Ascending aorta (tissue), 2 donors: ENCODE measurements around the gene ARSK. TPM values are rescaled to one million over a fixed set of nuclear protein-coding genes. Genes with fewer than 3 reads are reported as not detected.
A peak's percentile ranks its signal among the peaks of the same experiment; 100 is the strongest.

Source experiments
- DNase-seq, 2 donors: peaks; one replicate each; pipeline ENCODE4 v3.0.0-alpha.2; 2019; ENCODE audit warnings: low spot score in 2 of 2
- H3K27ac ChIP-seq, 2 donors: fragments of 200-600 bp; sonication (generic); one replicate each; pipeline ENCODE4 v1.5.1; 2016 to 2017; ENCODE audit warnings: mild to moderate bottlenecking in 1 of 2
- H3K27me3 ChIP-seq: fragments of 200-600 bp; sonication (generic); one replicate; pipeline ENCODE4 v1.5.1; 2017
- H3K36me3 ChIP-seq, 2 donors: fragments of 200-600 bp; sonication (generic); one replicate each; pipeline ENCODE4 v1.5.1; 2016
- H3K4me1 ChIP-seq, 2 donors: fragments of 200-600 bp; sonication (generic); one replicate each; pipeline ENCODE4 v1.5.1; 2016 to 2017; ENCODE audit warnings: mild to moderate bottlenecking in 1 of 2
- H3K4me3 ChIP-seq, 2 donors: fragments of 200-600 bp; sonication (generic); one replicate each; pipeline ENCODE4 v1.5.1; 2016 to 2017; ENCODE audit warnings: mild to moderate bottlenecking in 1 of 2
- H3K9me3 ChIP-seq, 2 donors: fragments of 200-600 bp; sonication (generic); one replicate each; pipeline ENCODE4 v1.5.1; 2016
- intact Hi-C: fragments of 100-400 bp; cut with DNase I; formaldehyde crosslinking; loops from one replicate; pipeline ENCODE4 v1.15.1; 2023
- total RNA-seq: library from RNA; depleted of rRNA; stranded (reverse); fragments of >200 nt; gene quantifications from one replicate; pipeline ENCODE4 v1.1.0, GENCODE V29; 2016
- TF ChIP-seq, protein P1 (sequence below), 3 experiments: fragments of 200-600 bp in 2 of 3; fragments of 450-650 bp in 1 of 3; sonication (generic) in 2 of 3; IDR thresholded peaks; one replicate each; pipeline ENCODE4 v1.5.1; 2016 to 2019; ENCODE audit warnings: antibody characterized with exemption in 3 of 3, mild to moderate bottlenecking in 1 of 3, moderate library complexity in 1 of 3

Gene ARSK
- total RNA-seq, 1 donor from 2014 or later, result 3.6 TPM

GRCh38 chr5:95633671-95634070 lies 78.8 kb downstream of the ARSK start:
- H3K27ac ChIP-seq, result no peak overlapping the region
- no peak for DNase-seq
- no peak overlapping the region for H3K4me3 ChIP-seq
- intact Hi-C loops, result no loop called here
- no peaks in the 10 kb centered on the region for H3K9me3 ChIP-seq
- H3K4me1 ChIP-seq, result no peaks in the 10 kb centered on the region
- H3K36me3 ChIP-seq, result no peaks in the 10 kb centered on the region
- TF ChIP-seq, protein P1, sequence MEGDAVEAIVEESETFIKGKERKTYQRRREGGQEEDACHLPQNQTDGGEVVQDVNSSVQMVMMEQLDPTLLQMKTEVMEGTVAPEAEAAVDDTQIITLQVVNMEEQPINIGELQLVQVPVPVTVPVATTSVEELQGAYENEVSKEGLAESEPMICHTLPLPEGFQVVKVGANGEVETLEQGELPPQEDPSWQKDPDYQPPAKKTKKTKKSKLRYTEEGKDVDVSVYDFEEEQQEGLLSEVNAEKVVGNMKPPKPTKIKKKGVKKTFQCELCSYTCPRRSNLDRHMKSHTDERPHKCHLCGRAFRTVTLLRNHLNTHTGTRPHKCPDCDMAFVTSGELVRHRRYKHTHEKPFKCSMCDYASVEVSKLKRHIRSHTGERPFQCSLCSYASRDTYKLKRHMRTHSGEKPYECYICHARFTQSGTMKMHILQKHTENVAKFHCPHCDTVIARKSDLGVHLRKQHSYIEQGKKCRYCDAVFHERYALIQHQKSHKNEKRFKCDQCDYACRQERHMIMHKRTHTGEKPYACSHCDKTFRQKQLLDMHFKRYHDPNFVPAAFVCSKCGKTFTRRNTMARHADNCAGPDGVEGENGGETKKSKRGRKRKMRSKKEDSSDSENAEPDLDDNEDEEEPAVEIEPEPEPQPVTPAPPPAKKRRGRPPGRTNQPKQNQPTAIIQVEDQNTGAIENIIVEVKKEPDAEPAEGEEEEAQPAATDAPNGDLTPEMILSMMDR (IDR thresholded peaks at IDR 0.05), result no peak
- H3K27me3 ChIP-seq, result no peaks in the 10 kb centered on the region

GRCh38 chr5:95634081-95634480 lies 79.2 kb downstream of the ARSK start:
- Histone ChIP-seq H3K4me3 (no peak overlapping the region), H3K36me3 (no peaks in the 10 kb centered on the region), H3K9me3 (no peaks in the 10 kb centered on the region), H3K27me3 (no peaks in the 10 kb centered on the region), H3K4me1 (no peaks in the 10 kb centered on the region), H3K27ac (no peak overlapping the region)
- TF ChIP-seq, protein P1 (IDR thresholded peaks at IDR 0.05), result no peak
- intact Hi-C loops, result no loop called here
- DNase-seq, result no peak

DNA sequence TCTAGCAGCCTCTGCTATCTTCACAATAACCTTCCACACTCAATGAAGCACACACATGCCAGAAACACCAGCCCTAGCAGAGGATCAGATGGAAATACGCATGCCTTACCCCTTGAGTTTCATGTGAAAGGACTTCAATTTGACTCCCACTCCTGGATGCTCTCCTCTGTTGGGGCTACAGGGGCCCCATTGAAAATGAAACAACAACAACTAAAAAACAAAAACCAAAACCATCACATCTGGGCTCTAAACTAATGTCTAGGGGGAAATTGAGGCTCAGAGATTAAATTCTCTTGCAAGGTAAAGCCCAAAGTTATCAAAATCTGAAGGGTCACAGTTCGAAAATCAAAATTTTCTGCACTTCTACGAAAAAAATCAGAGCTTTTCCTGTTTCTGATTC lies 83.7 kb downstream of the ARSK start:
- TF ChIP-seq, protein P1 (IDR thresholded peaks at IDR 0.05), result no peak
- intact Hi-C loops, result no loop called here

DNA sequence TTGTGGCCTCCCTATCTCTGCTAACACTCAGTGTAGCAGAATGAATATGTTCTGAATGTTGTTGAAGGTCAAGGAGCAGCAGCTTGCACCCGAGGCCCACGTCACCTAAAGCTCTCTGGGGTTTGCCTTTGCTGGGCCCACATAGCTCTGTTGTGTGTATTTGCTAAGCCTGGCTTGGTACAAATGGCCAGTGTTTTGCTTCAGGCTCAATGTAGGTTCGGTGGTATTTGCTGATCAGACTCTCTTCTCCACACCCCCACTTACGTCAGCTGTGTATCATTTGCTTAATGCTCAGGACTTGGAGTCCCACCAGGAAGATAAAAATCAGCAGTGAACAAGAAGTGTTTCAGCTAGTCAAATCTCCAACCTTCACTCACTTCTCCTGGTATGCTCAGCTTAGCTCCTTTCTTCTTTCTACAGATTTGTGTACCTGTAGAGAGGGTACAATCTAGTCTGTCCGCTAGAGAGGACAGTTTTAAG lies 86.9 kb downstream of the ARSK start:
- intact Hi-C loops, result loop anchor here (5.0 to 10.0 kb wide), 3 partner anchors 87 to 1293 kb away; partner anchors contain the start of genes ARSK, LNPEP and SKIC3
- peak in 1 of 2 donors; percentile 67 for DNase-seq
- Histone ChIP-seq H3K27ac (peak overlapping the region; percentile 3 to 44), H3K9me3 (no peaks in the 10 kb centered on the region), H3K36me3 (no peaks in the 10 kb centered on the region), H3K27me3 (no peaks in the 10 kb centered on the region), H3K4me1 (no peaks in the 10 kb centered on the region), H3K4me3 (no peak overlapping the region)
- TF ChIP-seq, protein P1 (IDR thresholded peaks at IDR 0.05), result no peak

More for the DNA sequence above, 83.7 kb downstream of the ARSK start:
- Histone ChIP-seq H3K27ac (no peak overlapping the region), H3K4me1 (no peaks in the 10 kb centered on the region), H3K4me3 (no peak overlapping the region), H3K9me3 (no peaks in the 10 kb centered on the region), H3K27me3 (no peaks in the 10 kb centered on the region), H3K36me3 (no peaks in the 10 kb centered on the region)
- no peak for DNase-seq

- peaks cover 0 to 4% of the 10 kb centered on the region in 2 donors for H3K4me1 ChIP-seq
- no peaks in the 10 kb centered on the region for H3K9me3 ChIP-seq
- intact Hi-C loops, result loop anchor here (5.0 to 10.0 kb wide), 3 partner anchors 88 to 1292 kb away; partner anchors contain the start of genes ARSK, LNPEP and SKIC3
- no peaks in the 10 kb centered on the region for H3K36me3 ChIP-seq
- H3K27ac ChIP-seq, result no peak overlapping the region
- H3K27me3 ChIP-seq, result no peaks in the 10 kb centered on the region
- TF ChIP-seq, protein P1 (IDR thresholded peaks at IDR 0.05), result no peak
- DNase-seq, result no peak
- H3K4me3 ChIP-seq, result no peak overlapping the region
Measured at GRCh38 chr5:95643152-95643551, 88.3 kb downstream of the ARSK start.
